Cardiac muscle cell (in vitro differentiated cells and primary cell): ENCODE data around the gene SUCLA2. TPM values are rescaled to one million over a fixed set of nuclear protein-coding genes. Genes with fewer than 3 reads are reported as not detected.

Experiments
- DNase-seq, 2 donors: peaks; one replicate each; pipeline versions ENCODE4 v3.0.0 to v3.0.0-alpha.2; 2010 to 2017; ENCODE audit warnings: low read depth in 1 of 2, low spot score in 1 of 2
- H3K27ac ChIP-seq: fragments of 200-600 bp; sonication (generic); 2 replicates; pipeline ENCODE4 v1.5.1; 2016
- H3K27me3 ChIP-seq: fragments of 200-600 bp; sonication (generic); 2 replicates; pipeline ENCODE4 v1.6.0; 2016; ENCODE audit warnings: control low read depth
- H3K36me3 ChIP-seq: fragments of 200-600 bp; sonication (generic); 2 replicates; pipeline ENCODE4 v1.5.1; 2016; ENCODE audit warnings: control low read depth
- H3K4me1 ChIP-seq: fragments of 200-600 bp; sonication (generic); 2 replicates; pipeline ENCODE4 v1.8.1; 2017; ENCODE audit warnings: low read depth, mild to moderate bottlenecking, mixed run types
- H3K4me3 ChIP-seq: fragments of 200-600 bp; sonication (generic); 2 replicates; pipeline ENCODE4 v1.5.1; 2016; ENCODE audit warnings: mild to moderate bottlenecking
- H3K9me3 ChIP-seq: fragments of 200-600 bp; sonication (generic); 2 replicates; pipeline ENCODE4 v1.5.1; 2017; ENCODE audit warnings: low read depth, mild to moderate bottlenecking, control low read depth
- polyA plus RNA-seq: library from polyadenylated mRNA; unstranded; fragments of >200 nt; fragmentation: Nextera tagmentation; extraction: Ambion mirVana; gene quantifications from 2 replicates; pipeline ENCODE4 v1.2.1, GENCODE V29; 2016
- total RNA-seq: library from RNA; depleted of rRNA; stranded (reverse); fragments of >200 nt; gene quantifications from 2 replicates; pipeline ENCODE4 v1.2.3, GENCODE V29; 2016
- TF ChIP-seq, protein P1 (sequence below): IDR thresholded peaks from 2 replicates; pipeline ENCODE4 v1.5.1; 2012; ENCODE audit warnings: low read depth, mild to moderate bottlenecking, low read length

The SUCLA2 gene
- total and polyA plus RNA-seq, 2 experiments from 2014 or later, result 58.9 to 161 TPM

DNA sequence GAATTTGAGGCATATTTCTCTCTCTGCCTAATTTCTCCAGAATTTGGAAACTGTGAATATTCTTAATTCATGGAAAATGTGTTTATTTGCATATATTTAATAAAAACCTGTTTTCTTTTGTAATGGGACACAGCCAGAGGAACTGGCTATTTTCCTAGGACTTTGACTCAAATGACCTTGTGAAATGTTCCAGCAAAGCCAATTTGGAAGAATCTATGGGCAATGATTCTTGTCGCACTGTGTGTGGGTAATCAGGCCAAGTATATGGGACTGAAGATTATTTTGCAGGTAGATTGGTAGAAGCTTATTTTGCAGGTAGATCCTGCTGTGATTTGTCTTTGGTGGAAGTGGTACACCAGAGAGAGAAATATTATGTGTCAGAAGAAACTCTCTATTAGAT is 38.8 kb downstream of the SUCLA2 start:
- Histone ChIP-seq H3K9me3 (peaks cover 9% of the 10 kb centered on the region), H3K4me3 (no peak overlapping the region)

DNA sequence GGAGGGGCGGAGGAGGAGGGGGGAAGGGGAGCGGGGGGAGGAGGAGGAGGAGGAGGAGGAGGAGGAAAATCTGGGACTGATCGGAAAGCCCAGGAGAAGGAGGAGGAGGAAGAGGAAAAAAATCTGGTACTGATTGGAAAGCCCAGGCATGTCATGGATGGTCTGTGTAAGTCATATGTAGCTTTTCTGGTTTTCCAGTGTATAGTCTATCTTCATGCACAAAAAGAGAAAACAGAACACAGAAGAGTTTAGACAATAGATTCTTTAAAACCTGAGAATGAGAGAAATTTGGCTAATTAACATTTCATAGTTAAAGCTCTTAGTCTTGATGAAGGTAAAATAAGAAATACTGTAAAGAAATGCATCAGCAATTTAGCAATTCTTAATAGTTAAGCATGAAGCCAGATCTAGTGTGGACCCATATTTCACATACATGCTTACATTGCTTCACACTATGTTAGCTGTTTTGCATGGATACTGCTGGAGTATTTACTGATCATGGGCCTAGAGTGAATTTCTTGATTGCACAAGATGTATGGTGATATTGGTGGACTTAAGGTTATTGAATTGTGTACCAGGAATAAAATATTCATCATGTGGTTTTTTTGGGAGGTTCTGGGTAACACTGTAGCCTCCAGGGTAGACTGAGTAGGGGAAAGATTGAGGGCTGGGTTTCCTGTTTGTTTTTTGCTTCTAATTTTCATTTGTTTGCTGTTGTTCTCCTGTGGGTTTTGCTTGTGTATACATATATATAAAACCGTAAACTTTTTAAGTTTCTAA is 41.4 kb downstream of the SUCLA2 start:
- Histone ChIP-seq H3K27ac (no peak overlapping the region), H3K9me3 (peaks cover 9% of the 10 kb centered on the region), H3K4me3 (no peak overlapping the region), H3K4me1 (no peaks in the 10 kb centered on the region), H3K36me3 (peaks cover 63% of the 10 kb centered on the region), H3K27me3 (no peaks in the 10 kb centered on the region)
- TF ChIP-seq, protein P1, sequence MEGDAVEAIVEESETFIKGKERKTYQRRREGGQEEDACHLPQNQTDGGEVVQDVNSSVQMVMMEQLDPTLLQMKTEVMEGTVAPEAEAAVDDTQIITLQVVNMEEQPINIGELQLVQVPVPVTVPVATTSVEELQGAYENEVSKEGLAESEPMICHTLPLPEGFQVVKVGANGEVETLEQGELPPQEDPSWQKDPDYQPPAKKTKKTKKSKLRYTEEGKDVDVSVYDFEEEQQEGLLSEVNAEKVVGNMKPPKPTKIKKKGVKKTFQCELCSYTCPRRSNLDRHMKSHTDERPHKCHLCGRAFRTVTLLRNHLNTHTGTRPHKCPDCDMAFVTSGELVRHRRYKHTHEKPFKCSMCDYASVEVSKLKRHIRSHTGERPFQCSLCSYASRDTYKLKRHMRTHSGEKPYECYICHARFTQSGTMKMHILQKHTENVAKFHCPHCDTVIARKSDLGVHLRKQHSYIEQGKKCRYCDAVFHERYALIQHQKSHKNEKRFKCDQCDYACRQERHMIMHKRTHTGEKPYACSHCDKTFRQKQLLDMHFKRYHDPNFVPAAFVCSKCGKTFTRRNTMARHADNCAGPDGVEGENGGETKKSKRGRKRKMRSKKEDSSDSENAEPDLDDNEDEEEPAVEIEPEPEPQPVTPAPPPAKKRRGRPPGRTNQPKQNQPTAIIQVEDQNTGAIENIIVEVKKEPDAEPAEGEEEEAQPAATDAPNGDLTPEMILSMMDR, result no peak
- DNase-seq, result no peak

More for the DNA sequence above, 38.8 kb downstream of the SUCLA2 start:
- TF ChIP-seq, protein P1, result no peak
- DNase-seq, result no peak
- H3K27me3 ChIP-seq, result no peaks in the 10 kb centered on the region
- no peaks in the 10 kb centered on the region for H3K4me1 ChIP-seq
- H3K27ac ChIP-seq, result no peak overlapping the region
- H3K36me3 ChIP-seq, result peaks cover 65% of the 10 kb centered on the region

DNA sequence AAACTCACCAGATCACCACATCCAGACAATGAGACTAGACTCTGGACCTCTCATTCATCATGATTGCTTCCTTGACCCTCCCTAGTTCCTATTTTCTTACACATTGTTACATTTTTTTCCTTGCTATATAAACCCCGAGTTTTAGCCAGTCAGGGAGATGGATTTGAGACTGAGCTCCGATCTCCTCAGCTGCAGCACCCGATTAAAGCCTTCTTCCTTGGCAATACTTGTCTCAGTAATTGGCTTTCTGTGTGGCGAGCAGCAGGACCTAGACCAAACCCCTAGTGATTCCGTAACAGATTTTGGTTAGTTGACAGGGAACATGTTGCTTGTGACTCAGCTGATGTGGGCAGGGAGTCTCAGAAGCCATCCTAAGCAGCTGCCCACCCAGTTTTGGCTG is 44.0 kb downstream of the SUCLA2 start:
- peaks cover 64% of the 10 kb centered on the region for H3K36me3 ChIP-seq
- no peaks in the 10 kb centered on the region for H3K4me1 ChIP-seq
- TF ChIP-seq, protein P1, result no peak
- peaks cover 9% of the 10 kb centered on the region for H3K9me3 ChIP-seq
- H3K27me3 ChIP-seq, result no peaks in the 10 kb centered on the region
- DNase-seq, result no peak
- no peak overlapping the region for H3K27ac ChIP-seq
- H3K4me3 ChIP-seq, result no peak overlapping the region

DNA sequence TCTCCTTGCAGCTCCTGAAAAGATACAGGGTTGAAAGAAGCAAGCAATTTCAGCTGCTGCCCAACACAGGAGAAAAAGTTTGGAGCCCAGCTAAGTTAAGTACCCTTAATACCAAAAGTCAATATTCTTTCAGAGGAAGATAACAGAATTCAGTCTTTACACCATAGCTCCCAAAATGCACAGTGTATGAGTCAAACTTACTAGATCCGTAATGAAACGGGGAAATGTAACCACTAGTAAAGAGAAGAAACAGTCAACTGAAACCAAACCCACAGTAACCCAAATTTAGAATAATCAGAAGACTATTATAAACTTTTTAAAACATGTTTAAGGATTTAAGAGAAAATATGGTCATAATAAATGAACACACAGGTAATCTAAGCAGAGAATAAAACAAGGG is 45.2 kb downstream of the SUCLA2 start:
- DNase-seq, result no peak
- Histone ChIP-seq H3K9me3 (peaks cover 9% of the 10 kb centered on the region), H3K36me3 (peaks cover 56% of the 10 kb centered on the region), H3K4me3 (no peak overlapping the region), H3K27me3 (no peaks in the 10 kb centered on the region), H3K27ac (no peak overlapping the region), H3K4me1 (no peaks in the 10 kb centered on the region)
- TF ChIP-seq, protein P1, result no peak

DNA sequence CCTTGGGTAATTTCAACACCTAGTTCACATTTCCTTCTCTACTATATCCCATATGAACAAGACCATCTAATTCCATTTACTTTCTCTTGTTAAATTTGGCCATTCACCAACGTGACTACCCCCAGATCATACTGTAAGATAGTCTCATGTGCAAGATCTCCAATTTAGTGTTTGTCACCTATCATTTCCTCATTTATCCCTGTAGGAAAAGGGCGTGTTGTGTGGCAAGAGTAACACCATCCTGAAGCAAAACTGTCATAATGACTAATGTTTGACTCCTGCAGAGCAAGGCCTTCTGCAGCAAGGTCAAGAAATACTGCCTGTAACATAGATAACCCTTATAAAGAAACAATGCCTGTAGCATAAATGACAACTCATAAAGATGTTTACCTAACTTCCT is 51.3 kb downstream of the SUCLA2 start:
- H3K9me3 ChIP-seq, result no peaks in the 10 kb centered on the region
- DNase-seq, result no peak
- no peak overlapping the region for H3K4me3 ChIP-seq
- H3K27ac ChIP-seq, result no peak overlapping the region
- TF ChIP-seq, protein P1, result no peak
- H3K4me1 ChIP-seq, result no peaks in the 10 kb centered on the region
- H3K36me3 ChIP-seq, result peaks cover 43% of the 10 kb centered on the region
- no peaks in the 10 kb centered on the region for H3K27me3 ChIP-seq
